ENCODE measurements around the gene MAMDC4. TPM values are rescaled to one million over a fixed set of nuclear protein-coding genes. Genes with fewer than 3 reads are reported as not detected.

The MAMDC4 gene
- polyA plus RNA-seq, 3 donors = 0.07 to 5.2 TPM; not detected in 1

DNA sequence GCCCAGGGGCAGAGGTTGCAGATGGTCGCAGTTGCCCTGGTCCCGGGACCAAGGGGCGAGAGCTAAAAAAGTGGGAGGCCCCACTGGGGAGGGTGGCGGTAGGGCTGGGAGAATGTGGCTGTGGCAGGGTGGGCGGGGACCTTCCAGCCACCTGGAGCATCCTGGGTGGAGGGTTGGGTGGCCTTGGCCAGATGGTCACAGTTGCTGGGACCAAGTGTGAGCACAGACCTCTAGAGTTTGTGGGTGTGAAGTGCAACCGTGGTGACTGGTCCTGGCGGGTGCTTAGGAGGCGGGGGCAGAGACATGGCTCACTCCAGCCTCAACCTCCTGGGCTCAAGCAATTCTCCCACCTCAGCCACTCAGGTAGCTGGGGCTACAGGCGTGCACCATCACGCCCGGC lies 28.5 kb downstream of the MAMDC4 start:
- Histone ChIP-seq H3K9ac (ENCODE audit: insufficient read depth, low read length, poor library complexity, severe bottlenecking) (no peak overlapping the region), H3K79me2 (ENCODE audit: insufficient read depth, low read length) (no peaks in the 10 kb centered on the region), H3K27me3 (ENCODE audit: control insufficient read depth in 2 of 2, insufficient read depth in 2 of 2, low read length in 2 of 2) (no peaks in the 10 kb centered on the region), H3K4me3 (replicated peaks in 1 of 3; ENCODE audit: low read depth in 2 of 3, low read length in 3 of 3) (no peak overlapping the region), H3K4me2 (replicated peaks; ENCODE audit: extremely low read depth, low read length, poor library complexity, severe bottlenecking) (no peak overlapping the region), H4K20me1 (ENCODE audit: insufficient read depth, low read length) (no peaks in the 10 kb centered on the region), H3K9me3 (replicated peaks in 1 of 2; ENCODE audit: control insufficient read depth in 1 of 2, insufficient read depth in 1 of 2, low read length in 2 of 2) (no peaks in the 10 kb centered on the region), H2AFZ (ENCODE audit: insufficient read depth, low read depth, low read length, poor library complexity, severe bottlenecking) (no peak overlapping the region), H3K4me1 (ENCODE audit: control insufficient read depth in 1 of 2, insufficient read depth in 2 of 2, low read length in 2 of 2) (peaks cover 20 to 24% of the 10 kb centered on the region in 2 donors), H3K27ac (ENCODE audit: low read depth in 1 of 2, low read length in 2 of 2) (no peak overlapping the region), H3K36me3 (replicated peaks in 1 of 2; ENCODE audit: control insufficient read depth in 1 of 2, insufficient read depth in 2 of 2, low read length in 2 of 2) (no peaks in the 10 kb centered on the region)
- H3K27ac Mint-ChIP-seq = no peak overlapping the region
- no peak overlapping the region for H3K4me3 Mint-ChIP-seq
- 95% methylated on average over 7 of the region's 11 CpGs for WGBS (ENCODE audit: insufficient coverage)
- peaks cover 0 to 4% (median 0%) of the 10 kb centered on the region in 7 donors for H3K9me3 Mint-ChIP-seq
- H3K4me1 Mint-ChIP-seq = peaks cover 25% of the 10 kb centered on the region
- no peaks in the 10 kb centered on the region for H3K36me3 Mint-ChIP-seq
- no peak for DNase-seq
- H3K27me3 Mint-ChIP-seq (ENCODE audit: low read depth in 3 of 3) = peaks cover 0 to 14% (median 14%) of the 10 kb centered on the region in 3 donors
- intact Hi-C loops (cut with micrococcal nuclease) = no loop called here
- no peak for TF ChIP-seq CTCF (IDR thresholded peaks at IDR 0.05)

- peak overlapping the region; percentile 68 to 78 for H3K4me3 Mint-ChIP-seq
- peaks cover 0 to 14% (median 8%) of the 10 kb centered on the region in 3 donors for H3K27me3 Mint-ChIP-seq (ENCODE audit: low read depth in 3 of 3)
- TF ChIP-seq CTCF (IDR thresholded peaks at IDR 0.05) = no peak
- DNase-seq = peak in 1 of 3 donors; percentile 35
- Histone ChIP-seq H3K27me3 (ENCODE audit: control insufficient read depth in 2 of 2, insufficient read depth in 2 of 2, low read length in 2 of 2) (no peaks in the 10 kb centered on the region), H3K79me2 (ENCODE audit: insufficient read depth, low read length) (peaks cover 1% of the 10 kb centered on the region), H3K4me1 (ENCODE audit: control insufficient read depth in 1 of 2, insufficient read depth in 2 of 2, low read length in 2 of 2) (peaks cover 22 to 29% of the 10 kb centered on the region in 2 donors), H3K4me2 (replicated peaks; ENCODE audit: extremely low read depth, low read length, poor library complexity, severe bottlenecking) (peak overlapping the region; percentile 74), H2AFZ (ENCODE audit: insufficient read depth, low read depth, low read length, poor library complexity, severe bottlenecking) (peak overlapping the region; percentile 77), H3K9ac (ENCODE audit: insufficient read depth, low read length, poor library complexity, severe bottlenecking) (peak overlapping the region; percentile 38), H3K4me3 (replicated peaks in 1 of 3; ENCODE audit: low read depth in 2 of 3, low read length in 3 of 3) (peak overlapping the region in 1 of 3 experiments; percentile 71), H3K27ac (ENCODE audit: low read depth in 1 of 2, low read length in 2 of 2) (peak overlapping the region in 1 of 2 donors; percentile 6), H3K36me3 (replicated peaks in 1 of 2; ENCODE audit: control insufficient read depth in 1 of 2, insufficient read depth in 2 of 2, low read length in 2 of 2) (no peaks in the 10 kb centered on the region), H3K9me3 (replicated peaks in 1 of 2; ENCODE audit: control insufficient read depth in 1 of 2, insufficient read depth in 1 of 2, low read length in 2 of 2) (no peaks in the 10 kb centered on the region), H4K20me1 (ENCODE audit: insufficient read depth, low read length) (no peaks in the 10 kb centered on the region)
- intact Hi-C loops (cut with micrococcal nuclease) = no loop called here
- H3K36me3 Mint-ChIP-seq = no peaks in the 10 kb centered on the region
- H3K4me1 Mint-ChIP-seq = peaks cover 26% of the 10 kb centered on the region
- peaks cover 0 to 4% (median 0%) of the 10 kb centered on the region in 7 donors for H3K9me3 Mint-ChIP-seq
- 6% methylated on average over 8 of the region's 9 CpGs for WGBS (ENCODE audit: insufficient coverage)
- H3K27ac Mint-ChIP-seq = peak overlapping the region in 1 of 7 donors; percentile 42
Observed at GRCh38 chr9:136881691-136882108, 29.6 kb downstream of the MAMDC4 start.

Data from CD14-positive monocyte (primary cell).